Endothelial cell of umbilical vein (primary cell): ENCODE results near the gene CHAF1A. TPM values are rescaled to one million over a fixed set of nuclear protein-coding genes. Genes with fewer than 3 reads are reported as not detected.

ENCODE experiments used
- BruUV-seq: library from RNA; stranded (reverse); fragments of 400-500 nt; replicated peaks from 2 replicates; lab custom pipeline; 2021; lab: Mats Ljungman, UMichigan
- CTCF ChIA-PET: fragments of 300-600, 350-600 bp; sonication (Branson Sonifier 250); formaldehyde crosslinking; loops from one replicate; lab custom pipeline; 2021; ENCODE audit warnings: antibody characterized with exemption, inconsistent platforms; lab: Charles Lee
- POLR2A ChIA-PET: fragments of 300-600, 350-600 bp; sonication (Branson Sonifier 250); formaldehyde crosslinking; loops from one replicate; lab custom pipeline; 2021; ENCODE audit warnings: antibody characterized with exemption, inconsistent platforms; lab: Charles Lee
- DNase-seq: peaks from one replicate; pipeline ENCODE4 v3.0.0-alpha.2; 2011; ENCODE audit warnings: low read depth, low spot score
- FAIRE-seq: peaks from 2 replicates; lab custom pipeline; 2011; peaks lifted over from hg19 to GRCh38; lab: Jason Lieb, UNC
- H2AFZ ChIP-seq: 2 replicates; pipeline ENCODE4 v1.6.0; 2012; ENCODE audit warnings: low read depth, low read length, control low read depth, inconsistent platforms
- H3K27ac ChIP-seq: 2 replicates; pipeline ENCODE4 v1.5.1; 2011; ENCODE audit warnings: low read depth, mild to moderate bottlenecking, control low read depth, low read length, moderate library complexity; ENCODE audit not compliant: insufficient read depth
- H3K27me3 ChIP-seq, 2 experiments: 2 replicates each; pipeline versions ENCODE4 v1.6.0 to v1.6.1; 2011; ENCODE audit warnings: low read length in 2 of 2, mixed read lengths in 1 of 2; ENCODE audit not compliant: control insufficient read depth in 2 of 2, insufficient read depth in 2 of 2
- H3K36me3 ChIP-seq, 2 experiments: 2 replicates in 1 of 2; 3 replicates in 1 of 2; pipeline ENCODE4 v1.5.1; 2011; ENCODE audit warnings: low read length in 2 of 2, mild to moderate bottlenecking in 1 of 2, moderate library complexity in 1 of 2; ENCODE audit not compliant: control insufficient read depth in 2 of 2, insufficient read depth in 2 of 2; ENCODE audit errors: extremely low read depth in 1 of 2
- H3K4me1 ChIP-seq: 3 replicates; pipeline ENCODE4 v1.5.1; 2011; ENCODE audit warnings: mild to moderate bottlenecking, low read length; ENCODE audit not compliant: control insufficient read depth, insufficient read depth; ENCODE audit errors: extremely low read depth
- H3K4me2 ChIP-seq: 2 replicates; pipeline ENCODE4 v1.6.1; 2011; ENCODE audit warnings: low read length, control low read depth, mixed read lengths; ENCODE audit not compliant: insufficient read depth
- H3K4me3 ChIP-seq, 3 experiments: fragments of 200-600 bp in 1 of 3; sonication (generic), shearing (Covaris generic) in 1 of 3; replicated peaks in 1 of 3; 2 replicates each; pipeline ENCODE4 v1.5.1; 2011 to 2016; ENCODE audit warnings: control low read depth in 3 of 3, low read length in 3 of 3, mild to moderate bottlenecking in 2 of 3, inconsistent platforms in 1 of 3, low read depth in 1 of 3, moderate library complexity in 1 of 3; ENCODE audit not compliant: insufficient read depth in 1 of 3
- H3K79me2 ChIP-seq: 2 replicates; pipeline ENCODE4 v1.6.0; 2012; ENCODE audit warnings: low read length, inconsistent platforms; ENCODE audit not compliant: control insufficient read depth, insufficient read depth
- H3K9ac ChIP-seq: replicated peaks from 2 replicates; pipeline ENCODE3; 2011; ENCODE audit warnings: low read length, control low read depth; ENCODE audit not compliant: insufficient read depth; ENCODE audit errors: extremely low read depth
- H3K9me1 ChIP-seq: replicated peaks from 3 replicates; pipeline ENCODE4 v1.6.0; 2011; ENCODE audit warnings: mild to moderate bottlenecking, low read length; ENCODE audit not compliant: control insufficient read depth, insufficient read depth; ENCODE audit errors: extremely low read depth
- H3K9me3 ChIP-seq: replicated peaks from 2 replicates; pipeline ENCODE4 v1.5.1; 2012; ENCODE audit warnings: low read length, inconsistent platforms; ENCODE audit not compliant: control insufficient read depth, insufficient read depth
- H4K20me1 ChIP-seq: replicated peaks from 2 replicates; pipeline ENCODE3; 2011; ENCODE audit warnings: mild to moderate bottlenecking, low read length; ENCODE audit not compliant: control insufficient read depth, insufficient read depth; ENCODE audit errors: extremely low read depth
- CTCF ChIP-seq, 2 donors: IDR thresholded peaks; 1 replicate in 1 of 2; 2 replicates in 1 of 2; pipeline ENCODE4 v1.5.1; 2011; ENCODE audit warnings: low read length in 2 of 2, mild to moderate bottlenecking in 2 of 2, moderate library complexity in 2 of 2, control low read depth in 1 of 2, inconsistent platforms in 1 of 2, low read depth in 1 of 2; ENCODE audit not compliant: insufficient read depth in 1 of 2; ENCODE audit errors: extremely low read depth in 1 of 2
- EZH2 ChIP-seq: IDR thresholded peaks from 2 replicates; pipeline ENCODE4 v1.6.1; 2012; ENCODE audit warnings: borderline replicate concordance, low read depth, mild to moderate bottlenecking, moderate library complexity, low read length, inconsistent platforms; ENCODE audit not compliant: severe bottlenecking
- GATA2 ChIP-seq: IDR thresholded peaks from 2 replicates; pipeline ENCODE4 v1.7.0; 2011; ENCODE audit warnings: low read depth, mild to moderate bottlenecking, moderate library complexity, mixed read lengths, low read length; ENCODE audit not compliant: insufficient read length, insufficient read depth
- JUN ChIP-seq: IDR thresholded peaks from 2 replicates; pipeline ENCODE4 v1.6.1; 2011; ENCODE audit warnings: borderline replicate concordance, low read depth; ENCODE audit not compliant: insufficient read length, insufficient read depth
- dilution Hi-C: fragments of 300-500 bp; cut with MboI; formaldehyde crosslinking; loops from one replicate; pipeline ENCODE4 v1.15.0; 2019; ENCODE audit warnings: low sequenced_read_pairs; ENCODE audit not compliant: extremely low pct_ligation_motif_present
- intact Hi-C: fragments of 100-400 bp; cut with micrococcal nuclease; formaldehyde crosslinking; loops from one replicate; pipeline ENCODE4 v1.10.0; 2022
- polyA plus RNA-seq, 4 experiments: library from polyadenylated mRNA; depleted of rRNA in 3 of 4; stranded (reverse) in 3 of 4; unstranded in 1 of 4; fragments of >200 nt; gene quantifications; 2 replicates each; pipeline versions ENCODE4 v1.2.1 to v1.2.3, GENCODE V29; 2011 to 2012; ENCODE audit warnings: missing spikeins in 1 of 4
- total RNA-seq: library from RNA; stranded (reverse); gene quantifications from 2 replicates; pipeline ENCODE4 v1.2.3, GENCODE V29; 2021

The CHAF1A gene
- total and polyA plus RNA-seq, 2 donors (not counting 3 experiments of a cell fraction or from before 2014, with no cell fraction given), result 19.5 to 44.5 TPM

- DNase-seq, result peak; percentile 62
- Histone ChIP-seq H3K27me3 (no peaks in the 10 kb centered on the region), H2AFZ (no peak overlapping the region), H3K9me3 (no peaks in the 10 kb centered on the region), H3K9me1 (no peaks in the 10 kb centered on the region), H3K36me3 (peaks cover 0 to 10% of the 10 kb centered on the region in 2 experiments), H3K4me1 (peaks cover 49% of the 10 kb centered on the region), H3K79me2 (peaks cover 96% of the 10 kb centered on the region), H3K4me3 (no peak overlapping the region), H3K9ac (no peak overlapping the region), H3K27ac (peak overlapping the region; percentile 51), H3K4me2 (no peak overlapping the region), H4K20me1 (no peaks in the 10 kb centered on the region)
- intact Hi-C loops, result no loop called here
- no TSS peak for BruUV-seq
- TF ChIP-seq CTCF (IDR thresholded peaks at IDR 0.05; ENCODE audit: extremely low read depth in 1 of 2, insufficient read depth in 1 of 2, low read depth in 1 of 2, low read length in 2 of 2) (peak; percentile 52 to 68), JUN (peak; percentile 35), GATA2 (no peak), EZH2 (no peak)
- ChIA-PET POLR2A (interaction anchor here (0.5 to 0.8 kb wide), 2 partner anchors 27 to 28 kb away, joined by 3 read pairs; partner anchors contain the start of gene CHAF1A), CTCF (interaction anchor here (1.0 to 8.7 kb wide), 6 partner anchors 10 to 26 kb away, joined by 4 to 105 read pairs (median 9); partner anchors contain the start of genes CHAF1A and SH3GL1)
- FAIRE-seq, result peak; percentile 89
- dilution Hi-C loops, result no loop called here
Measured at GRCh38 chr19:4375164-4376027, 27.0 kb upstream of the CHAF1A start.
